ENCODE data around the gene C22orf42.

The C22orf42 gene

DNA sequence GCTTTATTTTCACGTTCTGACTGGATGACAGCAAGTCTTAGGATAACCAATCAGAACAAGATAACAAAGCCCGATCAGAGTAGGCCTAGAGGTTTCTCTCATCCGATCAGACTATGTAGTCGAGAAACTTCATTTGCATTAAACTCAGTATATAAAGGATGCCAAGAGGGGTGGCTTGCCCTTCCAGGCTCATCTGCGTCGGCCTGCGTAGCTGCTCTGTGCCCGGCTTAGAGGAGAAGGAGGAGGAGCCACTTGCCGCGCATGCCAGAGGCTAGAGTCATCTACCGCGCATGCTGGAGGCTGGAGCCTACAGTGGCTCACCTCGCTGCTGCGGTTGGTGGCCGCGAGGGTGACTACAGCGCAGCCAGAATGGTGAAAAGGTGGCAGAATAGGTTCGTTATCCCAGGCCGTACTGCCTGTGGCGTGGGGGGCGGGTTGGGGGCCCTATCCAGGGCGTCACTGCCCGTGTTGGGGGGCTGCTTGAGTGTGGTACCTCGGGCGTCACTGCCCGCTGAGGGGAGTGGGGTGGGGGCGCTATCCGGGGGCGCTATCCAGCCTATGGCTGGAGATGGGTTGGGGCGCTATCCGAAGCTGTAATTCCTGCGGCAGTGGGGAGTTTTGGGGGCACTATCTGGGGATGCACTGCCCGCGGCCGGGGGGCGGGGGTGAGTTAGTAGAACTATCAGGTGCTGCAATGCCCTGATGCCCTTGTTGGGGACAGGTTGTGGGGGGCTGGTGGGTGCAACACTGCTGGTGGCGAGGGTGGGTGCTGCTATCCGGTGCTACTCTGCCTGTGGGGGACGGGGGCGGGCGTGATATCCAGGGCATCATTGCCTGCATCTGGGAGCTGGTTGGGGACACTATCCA, 46.0 kb upstream of the C22orf42 start, which contains the start of gene RFPL2:
TSS of gene RFPL2 (minus strand) at position 218 of the 867 bp plus-strand sequence. CDS start 2,622 bp downstream, outside the sequence.
- in situ Hi-C loops (cut with HindIII; ENCODE audit: low pct_ligation_motif_present, low sequenced_read_pairs): no loop called here
- Histone ChIP-seq H3K27me3 (replicated peaks) (peaks cover 15% of the 10 kb centered on the region), H3K36me3 (replicated peaks) (no peaks in the 10 kb centered on the region), H3K4me3 (ENCODE audit: low read depth, low read length) (no peak within 1 kb of the TSS), H3K27ac (no peak within 1 kb of the TSS)
- TF ChIP-seq, protein P1, sequence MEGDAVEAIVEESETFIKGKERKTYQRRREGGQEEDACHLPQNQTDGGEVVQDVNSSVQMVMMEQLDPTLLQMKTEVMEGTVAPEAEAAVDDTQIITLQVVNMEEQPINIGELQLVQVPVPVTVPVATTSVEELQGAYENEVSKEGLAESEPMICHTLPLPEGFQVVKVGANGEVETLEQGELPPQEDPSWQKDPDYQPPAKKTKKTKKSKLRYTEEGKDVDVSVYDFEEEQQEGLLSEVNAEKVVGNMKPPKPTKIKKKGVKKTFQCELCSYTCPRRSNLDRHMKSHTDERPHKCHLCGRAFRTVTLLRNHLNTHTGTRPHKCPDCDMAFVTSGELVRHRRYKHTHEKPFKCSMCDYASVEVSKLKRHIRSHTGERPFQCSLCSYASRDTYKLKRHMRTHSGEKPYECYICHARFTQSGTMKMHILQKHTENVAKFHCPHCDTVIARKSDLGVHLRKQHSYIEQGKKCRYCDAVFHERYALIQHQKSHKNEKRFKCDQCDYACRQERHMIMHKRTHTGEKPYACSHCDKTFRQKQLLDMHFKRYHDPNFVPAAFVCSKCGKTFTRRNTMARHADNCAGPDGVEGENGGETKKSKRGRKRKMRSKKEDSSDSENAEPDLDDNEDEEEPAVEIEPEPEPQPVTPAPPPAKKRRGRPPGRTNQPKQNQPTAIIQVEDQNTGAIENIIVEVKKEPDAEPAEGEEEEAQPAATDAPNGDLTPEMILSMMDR (IDR thresholded peaks at IDR 0.05; ENCODE audit: low read depth, low read length, missing control alignments): no peak
- DNase-seq: peak; percentile 15

- peaks cover 15% of the 10 kb centered on the region for H3K27me3 ChIP-seq (replicated peaks)
- H3K36me3 ChIP-seq (replicated peaks): no peaks in the 10 kb centered on the region
- DNase-seq: no peak
- H3K27ac ChIP-seq: no peak overlapping the region
- TF ChIP-seq, protein P1 (IDR thresholded peaks at IDR 0.05; ENCODE audit: low read depth, low read length, missing control alignments): no peak
- H3K4me3 ChIP-seq (ENCODE audit: low read depth, low read length): no peak overlapping the region
- in situ Hi-C loops (cut with HindIII; ENCODE audit: low pct_ligation_motif_present, low sequenced_read_pairs): no loop called here
These were observed 45.1 kb upstream of the C22orf42 start for GRCh38 chr22:32204040-32204855.

DNA sequence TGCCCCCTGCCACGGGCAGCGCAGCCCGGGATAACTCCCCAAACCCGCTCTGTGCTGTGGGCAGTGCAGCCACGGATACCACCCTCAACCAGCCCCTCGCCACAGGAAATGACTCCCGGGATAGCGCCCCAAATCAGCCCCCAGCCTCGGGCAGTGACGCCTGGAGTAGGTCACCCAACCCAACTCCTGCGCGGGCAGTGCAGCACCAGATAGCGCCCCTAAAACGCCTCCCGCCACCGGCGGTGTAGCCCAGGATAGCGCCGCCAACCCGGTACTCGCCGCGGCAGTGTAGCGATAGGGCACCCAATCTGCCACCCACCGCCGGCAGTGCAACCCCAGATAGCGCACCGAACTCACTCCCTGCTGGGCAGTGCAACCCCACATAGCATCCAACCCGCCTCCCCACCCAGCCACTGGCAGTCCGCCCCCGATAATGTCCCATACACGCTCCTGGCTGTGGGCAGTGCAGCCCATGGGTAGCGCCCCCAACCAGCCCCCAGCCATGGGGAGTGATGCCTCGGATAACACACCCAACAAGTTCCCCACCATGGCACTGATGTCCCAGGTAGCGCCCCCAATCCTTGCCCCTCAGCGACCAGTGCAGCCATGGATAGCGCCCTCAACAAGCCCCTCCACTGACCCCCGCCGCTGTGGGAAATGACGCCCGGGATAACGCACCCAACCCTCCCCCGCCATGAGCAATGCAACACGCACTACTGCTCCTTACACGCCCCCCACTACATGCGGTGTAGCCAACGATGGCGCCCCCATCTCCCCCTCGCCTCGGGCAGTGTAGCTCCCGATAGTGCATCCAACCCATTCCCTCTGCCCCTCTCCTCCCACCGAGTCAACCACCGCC, 44.3 kb upstream of the C22orf42 start:
- in situ Hi-C loops (cut with HindIII; ENCODE audit: low pct_ligation_motif_present, low sequenced_read_pairs): no loop called here
- H3K36me3 ChIP-seq (replicated peaks): no peaks in the 10 kb centered on the region
- H3K27ac ChIP-seq: no peak overlapping the region
- no peak overlapping the region for H3K4me3 ChIP-seq (ENCODE audit: low read depth, low read length)
- H3K27me3 ChIP-seq (replicated peaks): peaks cover 15% of the 10 kb centered on the region
- no peak for DNase-seq
- TF ChIP-seq, protein P1 (IDR thresholded peaks at IDR 0.05; ENCODE audit: low read depth, low read length, missing control alignments): no peak

- no peak overlapping the region for H3K4me3 ChIP-seq (ENCODE audit: low read depth, low read length)
- peak; percentile 14 for DNase-seq
- H3K27me3 ChIP-seq (replicated peaks): peaks cover 15% of the 10 kb centered on the region
- in situ Hi-C loops (cut with HindIII; ENCODE audit: low pct_ligation_motif_present, low sequenced_read_pairs): no loop called here
- TF ChIP-seq, protein P1 (IDR thresholded peaks at IDR 0.05; ENCODE audit: low read depth, low read length, missing control alignments): peak; percentile 74
- H3K36me3 ChIP-seq (replicated peaks): no peaks in the 10 kb centered on the region
- H3K27ac ChIP-seq: no peak overlapping the region
These were observed 43.6 kb upstream of the C22orf42 start for GRCh38 chr22:32202539-32203180.

GRCh38 chr22:32202161-32202538, 43.0 kb upstream of the C22orf42 start:
- in situ Hi-C loops (cut with HindIII; ENCODE audit: low pct_ligation_motif_present, low sequenced_read_pairs): no loop called here
- H3K4me3 ChIP-seq (ENCODE audit: low read depth, low read length): no peak overlapping the region
- TF ChIP-seq, protein P1 (IDR thresholded peaks at IDR 0.05; ENCODE audit: low read depth, low read length, missing control alignments): no peak
- no peaks in the 10 kb centered on the region for H3K36me3 ChIP-seq (replicated peaks)
- H3K27ac ChIP-seq: no peak overlapping the region
- peaks cover 15% of the 10 kb centered on the region for H3K27me3 ChIP-seq (replicated peaks)
- no peak for DNase-seq

Data from brain microvascular endothelial cell (primary cell).